GM18867 (cell line): ENCODE data around the gene KNDC1.

Experiments used
- ATAC-seq: cut with Tn5 transposase; IDR thresholded peaks from one replicate; pipeline ENCODE4 v1.9.1; 2021; ENCODE audit warnings: mild to moderate bottlenecking, moderate library complexity; ENCODE audit not compliant: unreplicated experiment

Gene KNDC1

GRCh38 chr10:133235932-133236331, 75.9 kb downstream of the KNDC1 start:
- ATAC-seq: no peak

GRCh38 chr10:133236401-133237240, 76.6 kb downstream of the KNDC1 start:
- ATAC-seq: no peak

- no peak for ATAC-seq
Measured at GRCh38 chr10:133237241-133237587, 77.2 kb downstream of the KNDC1 start.

- no peak for ATAC-seq
Measured at GRCh38 chr10:133237588-133238465, 77.8 kb downstream of the KNDC1 start, which contains the start of gene VENTX. VENTX (plus strand) TSS chr10:133237855; CDS start chr10:133237915, 60 bp downstream.

GRCh38 chr10:133238466-133238804, 78.4 kb downstream of the KNDC1 start:
- no peak for ATAC-seq

GRCh38 chr10:133239990-133240389, 80.0 kb downstream of the KNDC1 start:
- ATAC-seq: no peak

GRCh38 chr10:133241501-133242205, 81.6 kb downstream of the KNDC1 start:
- peak; percentile 60 for ATAC-seq

- ATAC-seq: no peak
Measured at GRCh38 chr10:133242611-133243356, 82.8 kb downstream of the KNDC1 start.

GRCh38 chr10:133243593-133243992, 83.6 kb downstream of the KNDC1 start:
- no peak for ATAC-seq

GRCh38 chr10:133245439-133246235, 85.6 kb downstream of the KNDC1 start:
- ATAC-seq: no peak

GRCh38 chr10:133246236-133246626, 86.2 kb downstream of the KNDC1 start:
- ATAC-seq: no peak

GRCh38 chr10:133247681-133248333, 87.8 kb downstream of the KNDC1 start:
- ATAC-seq: no peak

- no peak for ATAC-seq
Measured at GRCh38 chr10:133248334-133248715, 88.3 kb downstream of the KNDC1 start.

GRCh38 chr10:133249094-133249780, 89.2 kb downstream of the KNDC1 start:
- ATAC-seq: no peak

- no peak for ATAC-seq
Measured at GRCh38 chr10:133249975-133250754, 90.1 kb downstream of the KNDC1 start.

- no peak for ATAC-seq
Measured at GRCh38 chr10:133251388-133252222, 91.6 kb downstream of the KNDC1 start.

GRCh38 chr10:133252223-133252552, 92.2 kb downstream of the KNDC1 start:
- ATAC-seq: no peak
